Measurements from ENCODE around the gene LPAR2. TPM values are rescaled to one million over a fixed set of nuclear protein-coding genes. Genes with fewer than 3 reads are reported as not detected.

LPAR2 gene
- total and polyA plus RNA-seq, 2 experiments from 2014 or later: 39.4 to 63.1 TPM

DNA sequence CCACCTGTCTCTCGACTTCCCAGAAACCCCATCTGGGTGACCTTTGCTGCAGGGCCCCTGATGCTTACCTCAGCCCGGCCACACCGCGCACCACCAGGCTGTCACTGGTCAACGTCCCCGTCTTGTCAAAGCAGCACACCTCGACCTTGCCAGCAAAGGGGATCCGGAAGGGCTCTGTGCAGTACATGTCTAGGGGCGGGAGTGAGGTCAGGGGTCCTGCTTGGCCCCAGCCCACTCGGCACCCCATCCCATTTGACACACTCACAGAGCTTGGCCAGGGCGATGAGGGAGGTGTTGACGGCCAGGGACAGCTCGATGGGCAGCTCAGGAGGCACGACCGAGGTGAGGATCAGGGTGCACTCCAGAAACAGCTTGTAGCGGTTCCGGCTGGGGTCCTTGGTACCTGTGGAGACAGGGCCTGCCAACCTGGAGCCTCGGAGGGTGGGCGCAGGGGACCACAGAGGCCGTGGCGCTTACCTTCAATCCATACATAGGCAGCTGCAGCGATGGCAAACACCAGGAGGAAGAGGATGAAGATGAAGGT is 27.1 kb upstream of the LPAR2 start (continued):
- TF ChIP-seq, protein P1, sequence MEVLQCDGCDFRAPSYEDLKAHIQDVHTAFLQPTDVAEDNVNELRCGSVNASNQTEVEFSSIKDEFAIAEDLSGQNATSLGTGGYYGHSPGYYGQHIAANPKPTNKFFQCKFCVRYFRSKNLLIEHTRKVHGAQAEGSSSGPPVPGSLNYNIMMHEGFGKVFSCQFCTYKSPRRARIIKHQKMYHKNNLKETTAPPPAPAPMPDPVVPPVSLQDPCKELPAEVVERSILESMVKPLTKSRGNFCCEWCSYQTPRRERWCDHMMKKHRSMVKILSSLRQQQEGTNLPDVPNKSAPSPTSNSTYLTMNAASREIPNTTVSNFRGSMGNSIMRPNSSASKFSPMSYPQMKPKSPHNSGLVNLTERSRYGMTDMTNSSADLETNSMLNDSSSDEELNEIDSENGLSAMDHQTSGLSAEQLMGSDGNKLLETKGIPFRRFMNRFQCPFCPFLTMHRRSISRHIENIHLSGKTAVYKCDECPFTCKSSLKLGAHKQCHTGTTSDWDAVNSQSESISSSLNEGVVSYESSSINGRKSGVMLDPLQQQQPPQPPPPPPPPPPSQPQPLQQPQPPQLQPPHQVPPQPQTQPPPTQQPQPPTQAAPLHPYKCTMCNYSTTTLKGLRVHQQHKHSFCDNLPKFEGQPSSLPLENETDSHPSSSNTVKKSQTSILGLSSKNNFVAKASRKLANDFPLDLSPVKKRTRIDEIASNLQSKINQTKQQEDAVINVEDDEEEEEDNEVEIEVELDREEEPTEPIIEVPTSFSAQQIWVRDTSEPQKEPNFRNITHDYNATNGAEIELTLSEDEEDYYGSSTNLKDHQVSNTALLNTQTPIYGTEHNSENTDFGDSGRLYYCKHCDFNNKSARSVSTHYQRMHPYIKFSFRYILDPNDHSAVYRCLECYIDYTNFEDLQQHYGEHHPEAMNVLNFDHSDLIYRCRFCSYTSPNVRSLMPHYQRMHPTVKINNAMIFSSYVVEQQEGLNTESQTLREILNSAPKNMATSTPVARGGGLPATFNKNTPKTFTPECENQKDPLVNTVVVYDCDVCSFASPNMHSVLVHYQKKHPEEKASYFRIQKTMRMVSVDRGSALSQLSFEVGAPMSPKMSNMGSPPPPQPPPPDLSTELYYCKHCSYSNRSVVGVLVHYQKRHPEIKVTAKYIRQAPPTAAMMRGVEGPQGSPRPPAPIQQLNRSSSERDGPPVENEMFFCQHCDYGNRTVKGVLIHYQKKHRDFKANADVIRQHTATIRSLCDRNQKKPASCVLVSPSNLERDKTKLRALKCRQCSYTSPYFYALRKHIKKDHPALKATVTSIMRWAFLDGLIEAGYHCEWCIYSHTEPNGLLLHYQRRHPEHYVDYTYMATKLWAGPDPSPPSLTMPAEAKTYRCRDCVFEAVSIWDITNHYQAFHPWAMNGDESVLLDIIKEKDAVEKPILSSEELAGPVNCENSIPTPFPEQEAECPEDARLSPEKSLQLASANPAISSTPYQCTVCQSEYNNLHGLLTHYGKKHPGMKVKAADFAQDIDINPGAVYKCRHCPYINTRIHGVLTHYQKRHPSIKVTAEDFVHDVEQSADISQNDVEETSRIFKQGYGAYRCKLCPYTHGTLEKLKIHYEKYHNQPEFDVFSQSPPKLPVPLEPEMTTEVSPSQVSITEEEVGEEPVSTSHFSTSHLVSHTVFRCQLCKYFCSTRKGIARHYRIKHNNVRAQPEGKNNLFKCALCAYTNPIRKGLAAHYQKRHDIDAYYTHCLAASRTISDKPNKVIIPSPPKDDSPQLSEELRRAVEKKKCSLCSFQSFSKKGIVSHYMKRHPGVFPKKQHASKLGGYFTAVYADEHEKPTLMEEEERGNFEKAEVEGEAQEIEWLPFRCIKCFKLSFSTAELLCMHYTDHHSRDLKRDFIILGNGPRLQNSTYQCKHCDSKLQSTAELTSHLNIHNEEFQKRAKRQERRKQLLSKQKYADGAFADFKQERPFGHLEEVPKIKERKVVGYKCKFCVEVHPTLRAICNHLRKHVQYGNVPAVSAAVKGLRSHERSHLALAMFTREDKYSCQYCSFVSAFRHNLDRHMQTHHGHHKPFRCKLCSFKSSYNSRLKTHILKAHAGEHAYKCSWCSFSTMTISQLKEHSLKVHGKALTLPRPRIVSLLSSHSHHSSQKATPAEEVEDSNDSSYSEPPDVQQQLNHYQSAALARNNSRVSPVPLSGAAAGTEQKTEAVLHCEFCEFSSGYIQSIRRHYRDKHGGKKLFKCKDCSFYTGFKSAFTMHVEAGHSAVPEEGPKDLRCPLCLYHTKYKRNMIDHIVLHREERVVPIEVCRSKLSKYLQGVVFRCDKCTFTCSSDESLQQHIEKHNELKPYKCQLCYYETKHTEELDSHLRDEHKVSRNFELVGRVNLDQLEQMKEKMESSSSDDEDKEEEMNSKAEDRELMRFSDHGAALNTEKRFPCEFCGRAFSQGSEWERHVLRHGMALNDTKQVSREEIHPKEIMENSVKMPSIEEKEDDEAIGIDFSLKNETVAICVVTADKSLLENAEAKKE (CRISPR knock-in tag; IDR thresholded peaks at IDR 0.05): no peak
- TF ChIP-seq ZNF331 (CRISPR knock-in tag; IDR thresholded peaks at IDR 0.05; ENCODE audit: low read depth) (no peak), CREB1 (CRISPR knock-in tag; IDR thresholded peaks at IDR 0.05; ENCODE audit: low read depth) (no peak), POLR2AphosphoS5 (IDR thresholded peaks at IDR 0.05; ENCODE audit: low read depth) (no peak), EZH2 (IDR thresholded peaks at IDR 0.05; ENCODE audit: low read depth, unreplicated experiment) (no peak)

DNA sequence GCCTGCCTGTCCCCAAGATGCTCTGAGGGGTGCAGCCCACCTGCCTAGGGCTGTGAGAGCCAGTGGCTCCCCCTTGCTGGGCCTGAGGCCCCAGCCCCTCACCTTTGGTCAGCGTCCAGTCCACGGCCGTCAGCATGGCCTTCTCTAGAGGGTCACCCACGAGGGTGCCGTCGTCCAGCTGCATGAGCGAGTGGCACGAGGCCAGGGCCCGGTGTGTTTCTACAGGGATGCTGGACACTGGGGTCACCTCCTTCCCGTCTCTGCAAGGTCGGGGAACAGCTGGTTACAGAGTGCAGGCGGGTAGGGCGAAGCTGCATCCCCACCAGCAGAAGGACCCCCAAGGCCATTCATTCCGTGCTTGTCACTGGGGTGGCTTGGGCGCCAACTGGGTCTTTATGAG is 26.4 kb upstream of the LPAR2 start:
- no peak overlapping the region for H3K4me3 Mint-ChIP-seq
- Histone ChIP-seq H3K4me1 (ENCODE audit: insufficient read depth) (no peaks in the 10 kb centered on the region), H3K79me2 (replicated peaks; ENCODE audit: insufficient read depth) (0 out of 2 replicates have a peak, but pooled peaks cover 5% of the 10 kb centered on the region), H2AFZ (no peak overlapping the region), H3F3A (replicated peaks; ENCODE audit: low read depth) (no peaks in the 10 kb centered on the region), H3K36me3 (ENCODE audit: insufficient read depth) (peaks cover 26% of the 10 kb centered on the region; the same call in 1 of the 2 replicates), H3K27me3 (ENCODE audit: insufficient read depth) (no peaks in the 10 kb centered on the region), H3K9me2 (ENCODE audit: insufficient read depth) (no peaks in the 10 kb centered on the region), H3K4me2 (no peak overlapping the region), H4K20me1 (replicated peaks; ENCODE audit: insufficient read depth) (peaks cover 10% of the 10 kb centered on the region; the same call in 1 of the 2 replicates), H3K4me3 (no peak overlapping the region), H3K27ac (ENCODE audit: low read depth) (no peak overlapping the region)
- H3K36me3 Mint-ChIP-seq (ENCODE audit: low read depth): peaks cover 82% of the 10 kb centered on the region
- ATAC-seq (no peak), DNase-seq (ENCODE audit: low spot score) (no peak)
- no peak overlapping the region for H3K27ac Mint-ChIP-seq
- TF ChIP-seq ZNF331 (CRISPR knock-in tag; IDR thresholded peaks at IDR 0.05; ENCODE audit: low read depth): no peak
- H3K9me3 Mint-ChIP-seq: no peaks in the 10 kb centered on the region
- no peaks in the 10 kb centered on the region for H3K4me1 Mint-ChIP-seq
- peaks cover 15% of the 10 kb centered on the region for H3K27me3 Mint-ChIP-seq (ENCODE audit: insufficient read depth, low read depth, poor library complexity)

All from GM23338 (cell line).